ENCODE results near the gene RGS12. TPM values are rescaled to one million over a fixed set of nuclear protein-coding genes. Genes with fewer than 3 reads are reported as not detected.

RGS12 gene
- total RNA-seq, 1 donor from 2014 or later: 10.6 TPM

- no peaks in the 10 kb centered on the region for H3K27me3 Mint-ChIP-seq
- H3K27ac Mint-ChIP-seq: no peak overlapping the region
- POLR2A ChIA-PET: interaction anchor here (1.1 kb wide), 1 partner anchor 46 kb away, joined by 3 read pairs; no protein-coding TSS in a partner anchor
Measured at GRCh38 chr4:3303923-3304710, 11.3 kb downstream of the RGS12 start.

GRCh38 chr4:3304831-3305609 is 12.2 kb downstream of the RGS12 start:
- Mint-ChIP-seq H3K27ac (no peak overlapping the region), H3K4me1 (peaks cover 47% of the 10 kb centered on the region), H3K27me3 (no peaks in the 10 kb centered on the region), H3K36me3 (ENCODE audit: low read depth) (no peaks in the 10 kb centered on the region), H3K4me3 (no peak overlapping the region), H3K9me3 (no peaks in the 10 kb centered on the region)
- no peak for TF ChIP-seq CTCF (IDR thresholded peaks at IDR 0.05)
- POLR2A ChIA-PET: interaction anchor here (1.0 kb wide), 1 partner anchor 13 kb away, joined by 3 read pairs; no protein-coding TSS in a partner anchor
- DNase-seq (no peak), ATAC-seq (ENCODE audit: low read depth) (no peak)
- CTCF ChIA-PET: no interaction called here
- intact Hi-C loops (cut with micrococcal nuclease): no loop called here

More at GRCh38 chr4:3303923-3304710, 11.3 kb downstream of the RGS12 start:
- no peak for TF ChIP-seq CTCF (IDR thresholded peaks at IDR 0.05)
- CTCF ChIA-PET: no interaction called here
- ATAC-seq (ENCODE audit: low read depth): no peak
- Mint-ChIP-seq H3K4me1 (peaks cover 47% of the 10 kb centered on the region), H3K36me3 (ENCODE audit: low read depth) (no peaks in the 10 kb centered on the region), H3K4me3 (no peak overlapping the region), H3K9me3 (no peaks in the 10 kb centered on the region)
- DNase-seq: no peak
- intact Hi-C loops (cut with micrococcal nuclease): no loop called here

- Mint-ChIP-seq H3K27ac (no peak overlapping the region), H3K36me3 (ENCODE audit: low read depth) (no peaks in the 10 kb centered on the region), H3K27me3 (no peaks in the 10 kb centered on the region), H3K4me1 (peaks cover 47% of the 10 kb centered on the region), H3K9me3 (no peaks in the 10 kb centered on the region), H3K4me3 (no peak overlapping the region)
- DNase-seq: no peak
- POLR2A ChIA-PET: interaction anchor here (1.0 kb wide), 1 partner anchor 14 kb away, joined by 3 read pairs; no protein-coding TSS in a partner anchor
- CTCF ChIA-PET: no interaction called here
- intact Hi-C loops (cut with micrococcal nuclease): no loop called here
- TF ChIP-seq CTCF (IDR thresholded peaks at IDR 0.05): no peak
- no peak for ATAC-seq (ENCODE audit: low read depth)
Measured at GRCh38 chr4:3305610-3306371, 13.0 kb downstream of the RGS12 start.

GRCh38 chr4:3306450-3306849 is 13.6 kb downstream of the RGS12 start:
- no peak overlapping the region for H3K4me3 Mint-ChIP-seq
- ChIA-PET CTCF (no interaction called here), POLR2A (no interaction called here)
- TF ChIP-seq CTCF (IDR thresholded peaks at IDR 0.05): no peak
- H3K27me3 Mint-ChIP-seq: no peaks in the 10 kb centered on the region
- H3K36me3 Mint-ChIP-seq (ENCODE audit: low read depth): no peaks in the 10 kb centered on the region
- H3K27ac Mint-ChIP-seq: no peak overlapping the region
- H3K4me1 Mint-ChIP-seq: peaks cover 44% of the 10 kb centered on the region
- intact Hi-C loops (cut with micrococcal nuclease): no loop called here
- H3K9me3 Mint-ChIP-seq: no peaks in the 10 kb centered on the region
- ATAC-seq (ENCODE audit: low read depth) (no peak), DNase-seq (no peak)

Measured in activated B cell treated with CpG ODN at 0.5 μM for 24 hours (primary cell).